Measurements from ENCODE around the gene C1orf210.

The C1orf210 gene

GRCh38 chr1:43251024-43251423 is 34.4 kb downstream of the C1orf210 start:
- TF ChIP-seq ZNF565 (CRISPR knock-in tag; conservative IDR thresholded peaks at IDR 0.05; ENCODE audit: low read depth) (no peak), CSRNP3 (CRISPR knock-in tag; IDR thresholded peaks at IDR 0.05) (no peak), ZFP30 (CRISPR knock-in tag; IDR thresholded peaks at IDR 0.05) (no peak), ZC3H10 (CRISPR knock-in tag; IDR thresholded peaks at IDR 0.05) (no peak), POU6F1 (CRISPR knock-in tag; IDR thresholded peaks at IDR 0.05; ENCODE audit: borderline replicate concordance, low read depth) (no peak), ZFP3 (CRISPR knock-in tag; IDR thresholded peaks at IDR 0.05) (no peak), BACH2 (CRISPR knock-in tag; IDR thresholded peaks at IDR 0.05; ENCODE audit: borderline replicate concordance) (no peak), ZNF8 (CRISPR knock-in tag; IDR thresholded peaks at IDR 0.05) (no peak), TOX (CRISPR knock-in tag; IDR thresholded peaks at IDR 0.05; ENCODE audit: borderline replicate concordance) (no peak), ISL1 (CRISPR knock-in tag; IDR thresholded peaks at IDR 0.05) (no peak), RARB (CRISPR knock-in tag; IDR thresholded peaks at IDR 0.05) (no peak), ARNTL (CRISPR knock-in tag; IDR thresholded peaks at IDR 0.05; ENCODE audit: borderline replicate concordance, low read depth) (no peak), OSR1 (CRISPR knock-in tag; IDR thresholded peaks at IDR 0.05) (no peak), ZNF70 (CRISPR knock-in tag; IDR thresholded peaks at IDR 0.05) (no peak), PPARA (CRISPR knock-in tag; IDR thresholded peaks at IDR 0.05; ENCODE audit: borderline replicate concordance) (no peak), SNAI2 (CRISPR knock-in tag; IDR thresholded peaks at IDR 0.05) (no peak)
- TF ChIP-seq, protein P1, sequence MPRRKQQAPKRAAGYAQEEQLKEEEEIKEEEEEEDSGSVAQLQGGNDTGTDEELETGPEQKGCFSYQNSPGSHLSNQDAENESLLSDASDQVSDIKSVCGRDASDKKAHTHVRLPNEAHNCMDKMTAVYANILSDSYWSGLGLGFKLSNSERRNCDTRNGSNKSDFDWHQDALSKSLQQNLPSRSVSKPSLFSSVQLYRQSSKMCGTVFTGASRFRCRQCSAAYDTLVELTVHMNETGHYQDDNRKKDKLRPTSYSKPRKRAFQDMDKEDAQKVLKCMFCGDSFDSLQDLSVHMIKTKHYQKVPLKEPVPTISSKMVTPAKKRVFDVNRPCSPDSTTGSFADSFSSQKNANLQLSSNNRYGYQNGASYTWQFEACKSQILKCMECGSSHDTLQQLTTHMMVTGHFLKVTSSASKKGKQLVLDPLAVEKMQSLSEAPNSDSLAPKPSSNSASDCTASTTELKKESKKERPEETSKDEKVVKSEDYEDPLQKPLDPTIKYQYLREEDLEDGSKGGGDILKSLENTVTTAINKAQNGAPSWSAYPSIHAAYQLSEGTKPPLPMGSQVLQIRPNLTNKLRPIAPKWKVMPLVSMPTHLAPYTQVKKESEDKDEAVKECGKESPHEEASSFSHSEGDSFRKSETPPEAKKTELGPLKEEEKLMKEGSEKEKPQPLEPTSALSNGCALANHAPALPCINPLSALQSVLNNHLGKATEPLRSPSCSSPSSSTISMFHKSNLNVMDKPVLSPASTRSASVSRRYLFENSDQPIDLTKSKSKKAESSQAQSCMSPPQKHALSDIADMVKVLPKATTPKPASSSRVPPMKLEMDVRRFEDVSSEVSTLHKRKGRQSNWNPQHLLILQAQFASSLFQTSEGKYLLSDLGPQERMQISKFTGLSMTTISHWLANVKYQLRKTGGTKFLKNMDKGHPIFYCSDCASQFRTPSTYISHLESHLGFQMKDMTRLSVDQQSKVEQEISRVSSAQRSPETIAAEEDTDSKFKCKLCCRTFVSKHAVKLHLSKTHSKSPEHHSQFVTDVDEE (CRISPR knock-in tag; IDR thresholded peaks at IDR 0.05), result no peak
- TF ChIP-seq, protein P2, sequence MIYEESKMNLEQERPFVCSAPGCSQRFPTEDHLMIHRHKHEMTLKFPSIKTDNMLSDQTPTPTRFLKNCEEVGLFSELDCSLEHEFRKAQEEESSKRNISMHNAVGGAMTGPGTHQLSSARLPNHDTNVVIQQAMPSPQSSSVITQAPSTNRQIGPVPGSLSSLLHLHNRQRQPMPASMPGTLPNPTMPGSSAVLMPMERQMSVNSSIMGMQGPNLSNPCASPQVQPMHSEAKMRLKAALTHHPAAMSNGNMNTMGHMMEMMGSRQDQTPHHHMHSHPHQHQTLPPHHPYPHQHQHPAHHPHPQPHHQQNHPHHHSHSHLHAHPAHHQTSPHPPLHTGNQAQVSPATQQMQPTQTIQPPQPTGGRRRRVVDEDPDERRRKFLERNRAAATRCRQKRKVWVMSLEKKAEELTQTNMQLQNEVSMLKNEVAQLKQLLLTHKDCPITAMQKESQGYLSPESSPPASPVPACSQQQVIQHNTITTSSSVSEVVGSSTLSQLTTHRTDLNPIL (CRISPR knock-in tag; IDR thresholded peaks at IDR 0.05; ENCODE audit: low read depth), result no peak
- no peak for ATAC-seq

- no peak for ATAC-seq
- TF ChIP-seq PPARA (CRISPR knock-in tag; IDR thresholded peaks at IDR 0.05; ENCODE audit: borderline replicate concordance), result no peak
- TF ChIP-seq ZNF70 (CRISPR knock-in tag; IDR thresholded peaks at IDR 0.05), result no peak
- no peak for TF ChIP-seq ZNF565 (CRISPR knock-in tag; conservative IDR thresholded peaks at IDR 0.05; ENCODE audit: low read depth)
- TF ChIP-seq RARB (CRISPR knock-in tag; IDR thresholded peaks at IDR 0.05), result no peak
- TF ChIP-seq POU6F1 (CRISPR knock-in tag; IDR thresholded peaks at IDR 0.05; ENCODE audit: borderline replicate concordance, low read depth), result no peak
- TF ChIP-seq GLIS3 (CRISPR knock-in tag; IDR thresholded peaks at IDR 0.05), result no peak
Measured at GRCh38 chr1:43250351-43250761, 35.0 kb downstream of the C1orf210 start.

- ATAC-seq, result no peak
- no peak for TF ChIP-seq TOX (CRISPR knock-in tag; IDR thresholded peaks at IDR 0.05; ENCODE audit: borderline replicate concordance)
- TF ChIP-seq GLIS3 (CRISPR knock-in tag; IDR thresholded peaks at IDR 0.05), result no peak
- TF ChIP-seq CSDC2 (CRISPR knock-in tag; IDR thresholded peaks at IDR 0.05), result no peak
- TF ChIP-seq, protein P1 (CRISPR knock-in tag; IDR thresholded peaks at IDR 0.05), result no peak
- TF ChIP-seq POU6F1 (CRISPR knock-in tag; IDR thresholded peaks at IDR 0.05; ENCODE audit: borderline replicate concordance, low read depth), result no peak
- no peak for TF ChIP-seq BACH2 (CRISPR knock-in tag; IDR thresholded peaks at IDR 0.05; ENCODE audit: borderline replicate concordance)
- TF ChIP-seq ISL1 (CRISPR knock-in tag; IDR thresholded peaks at IDR 0.05), result no peak
- TF ChIP-seq ARNTL (CRISPR knock-in tag; IDR thresholded peaks at IDR 0.05; ENCODE audit: borderline replicate concordance, low read depth), result no peak
- no peak for TF ChIP-seq ZNF8 (CRISPR knock-in tag; IDR thresholded peaks at IDR 0.05)
- no peak for TF ChIP-seq ESRRG (CRISPR knock-in tag; IDR thresholded peaks at IDR 0.05)
- no peak for TF ChIP-seq SNAI2 (CRISPR knock-in tag; IDR thresholded peaks at IDR 0.05)
- no peak for TF ChIP-seq ZFP3 (CRISPR knock-in tag; IDR thresholded peaks at IDR 0.05)
- TF ChIP-seq ZNF70 (CRISPR knock-in tag; IDR thresholded peaks at IDR 0.05), result no peak
- no peak for TF ChIP-seq ZFP30 (CRISPR knock-in tag; IDR thresholded peaks at IDR 0.05)
- TF ChIP-seq TCF4 (CRISPR knock-in tag; IDR thresholded peaks at IDR 0.05; ENCODE audit: borderline replicate concordance), result no peak
- no peak for TF ChIP-seq OSR1 (CRISPR knock-in tag; IDR thresholded peaks at IDR 0.05)
- no peak for TF ChIP-seq ZC3H10 (CRISPR knock-in tag; IDR thresholded peaks at IDR 0.05)
Measured at GRCh38 chr1:43247256-43247921, 38.0 kb downstream of the C1orf210 start.
